Activated T-helper 2 cell treated with anti-CD3 and anti-CD28 coated beads, Interferon-gamma antibody, Interleukin-2, Interleukin-4, amounts not matched to agents 10 μg/mL and 5 μg/mL and 100 μg/mL, durations not matched to agents 14 hours and 24 hours and 36 hours (primary cell): ENCODE data around the gene XK. TPM values are rescaled to one million over a fixed set of nuclear protein-coding genes. Genes with fewer than 3 reads are reported as not detected.
A peak's percentile ranks its signal among the peaks of the same experiment; 100 is the strongest.

Source experiments
- DNase-seq: peaks from one replicate; pipeline ENCODE4 v3.0.0; 2021; ENCODE audit warnings: low spot score
- H3K27ac Mint-ChIP-seq: one replicate; pipeline ENCODE4 v1.8.0; 2021; ENCODE audit warnings: mixed read lengths
- H3K27me3 Mint-ChIP-seq: one replicate; pipeline ENCODE4 v1.8.0; 2021; ENCODE audit warnings: low read depth, mixed read lengths
- H3K36me3 Mint-ChIP-seq: one replicate; pipeline ENCODE4 v1.8.0; 2021; ENCODE audit warnings: low read depth, mixed read lengths
- H3K4me1 Mint-ChIP-seq: one replicate; pipeline ENCODE4 v1.8.0; 2021; ENCODE audit warnings: low read depth, mixed read lengths
- H3K4me3 Mint-ChIP-seq: one replicate; pipeline ENCODE4 v1.8.0; 2021; ENCODE audit warnings: low read depth, mild to moderate bottlenecking, moderate library complexity, mixed read lengths
- H3K9me3 Mint-ChIP-seq: one replicate; pipeline ENCODE4 v1.8.0; 2021; ENCODE audit warnings: mixed read lengths
- intact Hi-C: fragments of 100-400 bp; cut with micrococcal nuclease; formaldehyde crosslinking; loops from one replicate; pipeline ENCODE4 v1.15.1; 2023
- total RNA-seq: library from RNA; stranded (reverse); gene quantifications from 2 replicates; pipeline ENCODE4 v1.2.3, GENCODE V29; 2022

The XK gene
- total RNA-seq, 1 donor from 2014 or later: 0.34 TPM

DNA sequence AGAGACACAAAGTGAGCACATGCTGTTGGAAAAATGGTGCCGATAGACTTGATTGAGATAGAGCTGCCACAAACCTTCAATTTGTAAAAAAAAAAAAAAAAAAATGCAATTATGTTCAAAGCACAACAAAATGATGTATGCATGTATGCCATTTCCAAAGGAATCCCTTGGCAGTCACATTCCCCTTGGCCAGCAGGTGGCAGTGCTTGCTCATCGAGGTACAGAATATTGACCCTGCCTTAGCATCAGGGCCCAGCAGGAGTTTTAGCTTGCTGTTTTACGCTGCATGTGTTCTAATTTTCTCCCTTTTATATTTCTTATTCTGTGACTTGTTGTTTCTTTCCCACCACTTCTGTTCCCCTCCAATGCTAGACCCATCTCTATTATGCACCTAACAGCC lies 59.8 kb downstream of the XK start:
- Mint-ChIP-seq H3K36me3 (no peaks in the 10 kb centered on the region), H3K4me3 (no peak overlapping the region)

DNA sequence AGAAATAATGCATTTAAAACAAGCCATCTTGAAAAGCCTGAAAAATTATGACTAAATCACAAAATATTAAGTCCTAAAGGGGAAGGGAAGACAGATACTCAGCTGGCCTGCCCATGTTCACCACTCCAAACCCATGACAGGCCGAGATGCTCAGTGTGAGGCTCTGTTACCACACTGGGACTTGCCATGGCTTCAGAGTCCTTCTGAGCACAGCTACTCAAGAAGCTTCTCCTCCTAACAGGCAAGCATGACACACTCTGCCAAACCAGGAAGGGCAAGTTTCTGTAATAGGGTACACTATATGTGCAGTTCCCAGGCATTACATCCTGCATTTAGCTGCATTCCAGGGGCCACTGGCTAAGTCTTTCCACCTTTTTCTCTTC lies 60.2 kb downstream of the XK start:
- no peak for DNase-seq
- H3K27ac Mint-ChIP-seq: no peak overlapping the region
- peaks cover 19% of the 10 kb centered on the region for H3K4me1 Mint-ChIP-seq
- intact Hi-C loops: loop anchor here (1.0 to 5.0 kb wide), 7 partner anchors 9 to 581 kb away; partner anchors contain the start of genes DYNLT3, RPGR and XK
- H3K36me3 Mint-ChIP-seq: no peaks in the 10 kb centered on the region
- no peaks in the 10 kb centered on the region for H3K9me3 Mint-ChIP-seq
- H3K4me3 Mint-ChIP-seq: no peak overlapping the region
- H3K27me3 Mint-ChIP-seq: peaks cover 21% of the 10 kb centered on the region

More for the DNA sequence above, 59.8 kb downstream of the XK start:
- Mint-ChIP-seq H3K9me3 (no peaks in the 10 kb centered on the region), H3K27me3 (peaks cover 26% of the 10 kb centered on the region), H3K27ac (peak overlapping the region; percentile 14), H3K4me1 (peaks cover 19% of the 10 kb centered on the region)
- DNase-seq: peak; percentile 62
- intact Hi-C loops: loop anchor here (1.0 to 5.0 kb wide), 4 partner anchors 58 to 582 kb away; partner anchors contain the start of genes RPGR and XK

- DNase-seq: no peak
- Mint-ChIP-seq H3K4me1 (peaks cover 20% of the 10 kb centered on the region), H3K27me3 (peaks cover 18% of the 10 kb centered on the region), H3K4me3 (peak overlapping the region; percentile 23), H3K27ac (peak overlapping the region; percentile 73), H3K36me3 (peaks cover 2% of the 10 kb centered on the region), H3K9me3 (peaks cover 2% of the 10 kb centered on the region)
- intact Hi-C loops: loop anchor here (1.0 to 5.0 kb wide), 6 partner anchors 9 to 581 kb away; partner anchors contain the start of genes DYNLT3, RPGR and XK
These were observed 60.8 kb downstream of the XK start for GRCh38 chrX:37746218-37746941.

GRCh38 chrX:37746951-37747350 lies 61.4 kb downstream of the XK start:
- Mint-ChIP-seq H3K4me1 (peaks cover 23% of the 10 kb centered on the region), H3K36me3 (peaks cover 5% of the 10 kb centered on the region), H3K9me3 (peaks cover 7% of the 10 kb centered on the region), H3K27me3 (peaks cover 13% of the 10 kb centered on the region), H3K4me3 (no peak overlapping the region), H3K27ac (peak overlapping the region; percentile 73)
- intact Hi-C loops: loop anchor here (1.0 to 5.0 kb wide), 6 partner anchors 8 to 580 kb away; partner anchors contain the start of genes DYNLT3, RPGR and XK
- DNase-seq: no peak

DNA sequence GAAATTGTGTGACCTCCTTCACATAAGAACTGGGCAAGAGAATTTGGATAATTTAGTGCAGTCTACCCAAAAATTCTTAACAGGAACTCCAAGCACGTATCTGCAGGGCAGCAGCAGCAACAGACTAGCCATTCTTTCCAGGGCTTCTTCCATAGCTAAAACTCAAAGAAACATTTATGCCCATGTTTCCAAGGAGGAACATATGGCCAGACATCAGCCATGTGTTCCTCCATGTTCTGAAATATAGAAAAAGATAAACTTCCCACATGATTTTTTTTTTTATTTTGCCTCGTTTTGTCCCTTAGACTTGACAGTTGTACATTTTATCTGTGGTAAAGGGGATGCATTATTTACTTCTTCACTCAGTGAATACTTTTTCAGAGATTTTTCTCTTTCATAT lies 66.7 kb downstream of the XK start:
- no peak for DNase-seq
- H3K9me3 Mint-ChIP-seq: peaks cover 7% of the 10 kb centered on the region
- H3K4me3 Mint-ChIP-seq: no peak overlapping the region
- intact Hi-C loops: no loop called here
- no peaks in the 10 kb centered on the region for H3K27me3 Mint-ChIP-seq
- peaks cover 9% of the 10 kb centered on the region for H3K4me1 Mint-ChIP-seq
- peaks cover 5% of the 10 kb centered on the region for H3K36me3 Mint-ChIP-seq
- no peak overlapping the region for H3K27ac Mint-ChIP-seq

GRCh38 chrX:37752936-37753335 lies 67.3 kb downstream of the XK start:
- Mint-ChIP-seq H3K36me3 (peaks cover 5% of the 10 kb centered on the region), H3K27me3 (no peaks in the 10 kb centered on the region), H3K4me3 (no peak overlapping the region), H3K27ac (no peak overlapping the region), H3K4me1 (peaks cover 16% of the 10 kb centered on the region), H3K9me3 (peaks cover 7% of the 10 kb centered on the region)
- DNase-seq: no peak
- intact Hi-C loops: no loop called here

GRCh38 chrX:37753384-37753783 lies 67.8 kb downstream of the XK start:
- no peak for DNase-seq
- intact Hi-C loops: no loop called here
- peaks cover 7% of the 10 kb centered on the region for H3K9me3 Mint-ChIP-seq
- no peaks in the 10 kb centered on the region for H3K27me3 Mint-ChIP-seq
- H3K4me3 Mint-ChIP-seq: no peak overlapping the region
- H3K36me3 Mint-ChIP-seq: peaks cover 5% of the 10 kb centered on the region
- no peak overlapping the region for H3K27ac Mint-ChIP-seq
- H3K4me1 Mint-ChIP-seq: peaks cover 16% of the 10 kb centered on the region

DNA sequence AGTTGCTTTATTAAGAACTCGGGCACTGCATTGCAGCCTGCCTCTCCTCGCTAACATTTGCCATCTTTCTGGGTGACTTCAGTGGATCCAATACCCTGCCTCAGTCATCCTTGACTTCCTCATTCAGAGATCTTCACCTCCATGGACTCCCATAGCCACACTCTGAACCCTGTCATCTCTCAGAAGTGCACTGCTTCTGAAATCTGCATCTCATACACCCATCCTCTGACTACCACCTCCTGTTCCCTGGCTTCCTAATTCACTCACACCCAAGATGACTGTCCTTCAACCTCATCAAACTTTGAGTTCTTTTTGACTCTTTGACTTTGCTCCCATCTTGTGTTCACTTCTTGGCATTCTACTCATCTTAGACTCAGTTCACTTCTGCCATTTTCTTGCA lies 68.9 kb downstream of the XK start:
- Mint-ChIP-seq H3K27me3 (no peaks in the 10 kb centered on the region), H3K27ac (no peak overlapping the region), H3K36me3 (peaks cover 5% of the 10 kb centered on the region), H3K9me3 (peaks cover 7% of the 10 kb centered on the region), H3K4me3 (no peak overlapping the region), H3K4me1 (peaks cover 15% of the 10 kb centered on the region)
- intact Hi-C loops: no loop called here
- DNase-seq: no peak

DNA sequence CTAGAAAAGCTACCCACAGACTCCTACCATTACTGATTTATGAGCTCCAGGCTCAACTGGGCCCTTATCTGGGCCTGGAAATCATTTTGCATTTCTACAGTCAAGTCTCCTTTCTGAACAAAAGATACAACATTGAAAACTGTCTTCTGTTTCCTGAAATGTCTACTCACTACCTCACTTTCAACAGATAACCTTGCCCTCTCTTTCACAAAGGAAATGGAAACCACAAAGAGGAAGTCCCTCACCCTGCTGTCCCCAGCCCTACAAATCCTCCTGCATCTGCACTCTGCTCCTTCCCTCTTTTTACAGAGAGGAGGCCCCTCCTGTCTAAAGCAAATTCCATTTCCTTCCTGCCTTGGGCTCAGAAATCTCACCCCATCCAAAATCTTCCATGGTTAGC lies 69.4 kb downstream of the XK start:
- no peaks in the 10 kb centered on the region for H3K27me3 Mint-ChIP-seq
- intact Hi-C loops: loop anchor here (1.0 to 5.0 kb wide), 3 partner anchors 9 to 37 kb away; no protein-coding TSS in a partner anchor

GRCh38 chrX:37757082-37757481 lies 71.5 kb downstream of the XK start:
- no peaks in the 10 kb centered on the region for H3K36me3 Mint-ChIP-seq
- H3K27me3 Mint-ChIP-seq: no peaks in the 10 kb centered on the region
- no peak for DNase-seq
- peaks cover 11% of the 10 kb centered on the region for H3K4me1 Mint-ChIP-seq
- H3K9me3 Mint-ChIP-seq: no peaks in the 10 kb centered on the region
- H3K4me3 Mint-ChIP-seq: no peak overlapping the region
- no peak overlapping the region for H3K27ac Mint-ChIP-seq
- intact Hi-C loops: loop anchor here (5.0 kb wide), 1 partner anchor 35 kb away; no protein-coding TSS in a partner anchor

More for the DNA sequence above, 69.4 kb downstream of the XK start:
- H3K4me1 Mint-ChIP-seq: peaks cover 15% of the 10 kb centered on the region
- H3K9me3 Mint-ChIP-seq: peaks cover 7% of the 10 kb centered on the region
- DNase-seq: peak; percentile 21
- no peak overlapping the region for H3K27ac Mint-ChIP-seq
- peaks cover 5% of the 10 kb centered on the region for H3K36me3 Mint-ChIP-seq
- H3K4me3 Mint-ChIP-seq: no peak overlapping the region

DNA sequence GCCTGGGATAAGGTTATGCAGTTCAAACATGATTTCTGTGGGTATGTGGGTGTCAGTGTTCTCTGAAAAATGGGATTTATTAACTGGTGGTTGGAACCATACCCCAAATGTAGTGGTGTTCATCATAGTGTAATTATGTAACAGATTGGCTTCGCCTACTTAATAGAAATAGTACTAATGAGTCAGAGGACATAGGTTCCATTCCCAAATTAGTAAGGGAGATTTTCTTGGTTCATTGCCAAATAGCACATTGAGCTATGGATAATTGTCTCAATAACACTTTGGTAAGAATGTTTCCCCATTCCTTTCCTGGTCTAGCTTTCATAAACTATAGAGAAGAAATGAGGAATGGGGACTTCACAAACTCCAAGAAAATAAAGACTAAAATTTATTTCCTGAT lies 73.8 kb downstream of the XK start:
- Mint-ChIP-seq H3K27me3 (no peaks in the 10 kb centered on the region), H3K27ac (no peak overlapping the region), H3K4me1 (peaks cover 12% of the 10 kb centered on the region), H3K9me3 (no peaks in the 10 kb centered on the region), H3K36me3 (no peaks in the 10 kb centered on the region), H3K4me3 (no peak overlapping the region)
- intact Hi-C loops: loop anchor here (5.0 kb wide), 1 partner anchor 33 kb away; no protein-coding TSS in a partner anchor
- no peak for DNase-seq

GRCh38 chrX:37759878-37760418 lies 74.4 kb downstream of the XK start:
- H3K27ac Mint-ChIP-seq: no peak overlapping the region
- H3K4me1 Mint-ChIP-seq: peaks cover 12% of the 10 kb centered on the region
- no peaks in the 10 kb centered on the region for H3K9me3 Mint-ChIP-seq
- no peak for DNase-seq
- intact Hi-C loops: loop anchor here (5.0 kb wide), 1 partner anchor 32 kb away; no protein-coding TSS in a partner anchor
- H3K4me3 Mint-ChIP-seq: no peak overlapping the region
- no peaks in the 10 kb centered on the region for H3K27me3 Mint-ChIP-seq
- H3K36me3 Mint-ChIP-seq: no peaks in the 10 kb centered on the region

DNA sequence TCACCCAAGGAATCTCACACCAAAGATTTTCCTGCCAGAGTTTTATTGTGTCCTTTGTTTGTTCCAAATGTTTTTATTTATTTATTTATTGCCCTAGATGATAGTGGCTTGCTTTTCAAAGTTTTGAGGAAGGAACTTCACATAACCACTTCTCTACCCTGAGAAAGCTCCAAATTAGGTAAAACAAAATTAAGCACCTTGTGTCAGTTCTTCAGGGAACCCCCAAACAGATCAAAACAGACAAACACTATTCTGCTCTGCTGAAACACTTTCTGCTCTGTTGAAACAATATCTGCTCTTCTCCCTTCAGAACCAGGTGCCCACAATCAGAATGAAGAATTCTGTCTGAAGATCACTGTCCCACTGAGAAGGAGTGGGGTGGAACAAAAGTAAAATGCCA lies 77.8 kb downstream of the XK start:
- DNase-seq: no peak
- Mint-ChIP-seq H3K27ac (no peak overlapping the region), H3K36me3 (no peaks in the 10 kb centered on the region), H3K4me3 (no peak overlapping the region), H3K4me1 (peaks cover 8% of the 10 kb centered on the region), H3K27me3 (no peaks in the 10 kb centered on the region), H3K9me3 (no peaks in the 10 kb centered on the region)
- intact Hi-C loops: no loop called here
